ENCODE data around the gene NEBL.

Gene NEBL

GRCh38 chr10:20877554-20877953 is 19.6 kb downstream of the NEBL start:
- H3K4me3 Mint-ChIP-seq, result no peak overlapping the region
- no peaks in the 10 kb centered on the region for H3K9me3 Mint-ChIP-seq
- no peaks in the 10 kb centered on the region for H3K4me1 Mint-ChIP-seq
- no peaks in the 10 kb centered on the region for H3K27me3 Mint-ChIP-seq
- H3K36me3 Mint-ChIP-seq (ENCODE audit: insufficient read depth), result peaks cover 2% of the 10 kb centered on the region
- ATAC-seq (replicated peaks; ENCODE audit: extremely low read depth, poor library complexity, severe bottlenecking), result no peak
- H3K27ac Mint-ChIP-seq (ENCODE audit: low read depth), result no peak overlapping the region
- no peak for DNase-seq (ENCODE audit: low spot score in 2 of 2)

- H3K4me3 Mint-ChIP-seq, result no peak overlapping the region
- DNase-seq (ENCODE audit: low spot score in 2 of 2) (no peak), ATAC-seq (replicated peaks; ENCODE audit: extremely low read depth, poor library complexity, severe bottlenecking) (no peak)
- H3K27me3 Mint-ChIP-seq, result no peaks in the 10 kb centered on the region
- no peaks in the 10 kb centered on the region for H3K4me1 Mint-ChIP-seq
- no peaks in the 10 kb centered on the region for H3K9me3 Mint-ChIP-seq
- H3K27ac Mint-ChIP-seq (ENCODE audit: low read depth), result no peak overlapping the region
- H3K36me3 Mint-ChIP-seq (ENCODE audit: insufficient read depth), result no peaks in the 10 kb centered on the region
These were observed 22.9 kb downstream of the NEBL start for GRCh38 chr10:20874261-20874660.

GRCh38 chr10:20871970-20872369 is 25.1 kb downstream of the NEBL start:
- no peak overlapping the region for H3K4me3 Mint-ChIP-seq
- H3K9me3 Mint-ChIP-seq, result no peaks in the 10 kb centered on the region
- no peaks in the 10 kb centered on the region for H3K4me1 Mint-ChIP-seq
- no peak for DNase-seq (ENCODE audit: low spot score in 2 of 2)
- ATAC-seq (replicated peaks; ENCODE audit: extremely low read depth, poor library complexity, severe bottlenecking), result no peak
- no peak overlapping the region for H3K27ac Mint-ChIP-seq (ENCODE audit: low read depth)
- no peaks in the 10 kb centered on the region for H3K27me3 Mint-ChIP-seq
- H3K36me3 Mint-ChIP-seq (ENCODE audit: insufficient read depth), result no peaks in the 10 kb centered on the region

- no peak for ATAC-seq (replicated peaks; ENCODE audit: extremely low read depth, poor library complexity, severe bottlenecking)
- no peaks in the 10 kb centered on the region for H3K4me1 Mint-ChIP-seq
- H3K27ac Mint-ChIP-seq (ENCODE audit: low read depth), result no peak overlapping the region
- no peaks in the 10 kb centered on the region for H3K27me3 Mint-ChIP-seq
- no peaks in the 10 kb centered on the region for H3K36me3 Mint-ChIP-seq (ENCODE audit: insufficient read depth)
- H3K4me3 Mint-ChIP-seq, result no peak overlapping the region
- DNase-seq (ENCODE audit: low spot score in 2 of 2), result no peak
- H3K9me3 Mint-ChIP-seq, result no peaks in the 10 kb centered on the region
These were observed 26.3 kb downstream of the NEBL start for GRCh38 chr10:20870834-20871233.

- Mint-ChIP-seq H3K9me3 (no peaks in the 10 kb centered on the region), H3K4me1 (no peaks in the 10 kb centered on the region), H3K4me3 (no peak overlapping the region), H3K36me3 (ENCODE audit: insufficient read depth) (no peaks in the 10 kb centered on the region), H3K27ac (ENCODE audit: low read depth) (no peak overlapping the region), H3K27me3 (no peaks in the 10 kb centered on the region)
- no peak for DNase-seq (ENCODE audit: low spot score in 2 of 2)
- no peak for ATAC-seq (replicated peaks; ENCODE audit: extremely low read depth, poor library complexity, severe bottlenecking)
These were observed 34.1 kb downstream of the NEBL start for GRCh38 chr10:20863008-20863407.

- no peak for DNase-seq (ENCODE audit: low spot score in 2 of 2)
- H3K4me3 Mint-ChIP-seq, result no peak overlapping the region
- no peak for ATAC-seq (replicated peaks; ENCODE audit: extremely low read depth, poor library complexity, severe bottlenecking)
These were observed 38.6 kb downstream of the NEBL start for GRCh38 chr10:20858292-20859124.

GRCh38 chr10:20856484-20856883 is 40.6 kb downstream of the NEBL start:
- no peaks in the 10 kb centered on the region for H3K4me1 Mint-ChIP-seq
- H3K9me3 Mint-ChIP-seq, result no peaks in the 10 kb centered on the region
- no peak overlapping the region for H3K4me3 Mint-ChIP-seq
- H3K27me3 Mint-ChIP-seq, result no peaks in the 10 kb centered on the region
- DNase-seq (ENCODE audit: low spot score in 2 of 2) (no peak), ATAC-seq (replicated peaks; ENCODE audit: extremely low read depth, poor library complexity, severe bottlenecking) (no peak)
- no peak overlapping the region for H3K27ac Mint-ChIP-seq (ENCODE audit: low read depth)
- no peaks in the 10 kb centered on the region for H3K36me3 Mint-ChIP-seq (ENCODE audit: insufficient read depth)

More at GRCh38 chr10:20858292-20859124, 38.6 kb downstream of the NEBL start:
- Mint-ChIP-seq H3K36me3 (ENCODE audit: insufficient read depth) (no peaks in the 10 kb centered on the region), H3K27me3 (no peaks in the 10 kb centered on the region), H3K27ac (ENCODE audit: low read depth) (no peak overlapping the region), H3K4me1 (no peaks in the 10 kb centered on the region), H3K9me3 (no peaks in the 10 kb centered on the region)

- Mint-ChIP-seq H3K27me3 (no peaks in the 10 kb centered on the region), H3K27ac (ENCODE audit: low read depth) (no peak overlapping the region), H3K4me3 (no peak overlapping the region), H3K36me3 (ENCODE audit: insufficient read depth) (no peaks in the 10 kb centered on the region), H3K9me3 (no peaks in the 10 kb centered on the region), H3K4me1 (no peaks in the 10 kb centered on the region)
- ATAC-seq (replicated peaks; ENCODE audit: extremely low read depth, poor library complexity, severe bottlenecking), result no peak
- no peak for DNase-seq (ENCODE audit: low spot score in 2 of 2)
These were observed 41.6 kb downstream of the NEBL start for GRCh38 chr10:20855398-20856038.

GRCh38 chr10:20853276-20853675 is 43.8 kb downstream of the NEBL start:
- H3K36me3 Mint-ChIP-seq (ENCODE audit: insufficient read depth), result no peaks in the 10 kb centered on the region
- H3K9me3 Mint-ChIP-seq, result no peaks in the 10 kb centered on the region
- ATAC-seq (replicated peaks; ENCODE audit: extremely low read depth, poor library complexity, severe bottlenecking), result no peak
- H3K4me1 Mint-ChIP-seq, result no peaks in the 10 kb centered on the region
- H3K4me3 Mint-ChIP-seq, result no peak overlapping the region
- no peak for DNase-seq (ENCODE audit: low spot score in 2 of 2)
- no peak overlapping the region for H3K27ac Mint-ChIP-seq (ENCODE audit: low read depth)
- no peaks in the 10 kb centered on the region for H3K27me3 Mint-ChIP-seq

GRCh38 chr10:20852303-20852702 is 44.8 kb downstream of the NEBL start:
- Mint-ChIP-seq H3K27ac (ENCODE audit: low read depth) (no peak overlapping the region), H3K4me1 (no peaks in the 10 kb centered on the region), H3K27me3 (no peaks in the 10 kb centered on the region), H3K4me3 (no peak overlapping the region), H3K36me3 (ENCODE audit: insufficient read depth) (no peaks in the 10 kb centered on the region), H3K9me3 (no peaks in the 10 kb centered on the region)
- DNase-seq (ENCODE audit: low spot score in 2 of 2) (no peak), ATAC-seq (replicated peaks; ENCODE audit: extremely low read depth, poor library complexity, severe bottlenecking) (no peak)

GRCh38 chr10:20847512-20847911 is 49.6 kb downstream of the NEBL start:
- ATAC-seq (replicated peaks; ENCODE audit: extremely low read depth, poor library complexity, severe bottlenecking) (no peak), DNase-seq (ENCODE audit: low spot score in 2 of 2) (no peak)
- Mint-ChIP-seq H3K27me3 (no peaks in the 10 kb centered on the region), H3K4me3 (no peak overlapping the region), H3K36me3 (ENCODE audit: insufficient read depth) (no peaks in the 10 kb centered on the region), H3K27ac (ENCODE audit: low read depth) (no peak overlapping the region), H3K9me3 (no peaks in the 10 kb centered on the region), H3K4me1 (no peaks in the 10 kb centered on the region)

GRCh38 chr10:20846263-20846662 is 50.8 kb downstream of the NEBL start:
- H3K4me3 Mint-ChIP-seq, result no peak overlapping the region
- no peaks in the 10 kb centered on the region for H3K4me1 Mint-ChIP-seq
- ATAC-seq (replicated peaks; ENCODE audit: extremely low read depth, poor library complexity, severe bottlenecking) (no peak), DNase-seq (ENCODE audit: low spot score in 2 of 2) (no peak)
- H3K36me3 Mint-ChIP-seq (ENCODE audit: insufficient read depth), result no peaks in the 10 kb centered on the region
- no peak overlapping the region for H3K27ac Mint-ChIP-seq (ENCODE audit: low read depth)
- no peaks in the 10 kb centered on the region for H3K9me3 Mint-ChIP-seq
- no peaks in the 10 kb centered on the region for H3K27me3 Mint-ChIP-seq

- Mint-ChIP-seq H3K27ac (ENCODE audit: low read depth) (no peak overlapping the region), H3K27me3 (no peaks in the 10 kb centered on the region)
These were observed 55.7 kb downstream of the NEBL start for GRCh38 chr10:20841419-20841818.

More at GRCh38 chr10:20841419-20841818, 55.7 kb downstream of the NEBL start:
- Mint-ChIP-seq H3K36me3 (ENCODE audit: insufficient read depth) (no peaks in the 10 kb centered on the region), H3K4me3 (no peak overlapping the region), H3K4me1 (no peaks in the 10 kb centered on the region), H3K9me3 (peaks cover 5% of the 10 kb centered on the region)
- ATAC-seq (replicated peaks; ENCODE audit: extremely low read depth, poor library complexity, severe bottlenecking), result no peak
- DNase-seq (ENCODE audit: low spot score in 2 of 2), result no peak
